ENCODE data around the gene GTF2A2. TPM values are rescaled to one million over a fixed set of nuclear protein-coding genes. Genes with fewer than 3 reads are reported as not detected.

GTF2A2 gene
- polyA plus RNA-seq, 1 donor from 2014 or later: 171 TPM

DNA sequence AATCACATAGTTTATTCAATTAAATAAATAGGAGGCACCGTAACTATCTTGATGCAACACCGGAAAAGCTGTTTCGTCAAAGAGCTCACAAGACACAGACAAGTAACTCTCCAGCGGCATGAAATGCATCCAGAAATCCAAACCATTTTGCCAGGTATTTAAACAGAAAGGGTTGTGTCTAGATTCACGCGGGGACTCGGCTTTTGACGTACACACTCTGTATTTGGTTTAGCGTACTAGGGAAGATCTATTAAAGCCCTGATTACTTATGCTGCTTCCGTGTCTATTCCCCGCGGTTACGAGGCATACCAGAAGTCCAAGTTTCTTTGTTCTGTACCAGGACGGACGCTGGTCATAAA is 31.1 kb upstream of the GTF2A2 start:
- TF ChIP-seq POLR2AphosphoS5 (IDR thresholded peaks at IDR 0.05): peak; percentile 5
- TF ChIP-seq, protein P1, sequence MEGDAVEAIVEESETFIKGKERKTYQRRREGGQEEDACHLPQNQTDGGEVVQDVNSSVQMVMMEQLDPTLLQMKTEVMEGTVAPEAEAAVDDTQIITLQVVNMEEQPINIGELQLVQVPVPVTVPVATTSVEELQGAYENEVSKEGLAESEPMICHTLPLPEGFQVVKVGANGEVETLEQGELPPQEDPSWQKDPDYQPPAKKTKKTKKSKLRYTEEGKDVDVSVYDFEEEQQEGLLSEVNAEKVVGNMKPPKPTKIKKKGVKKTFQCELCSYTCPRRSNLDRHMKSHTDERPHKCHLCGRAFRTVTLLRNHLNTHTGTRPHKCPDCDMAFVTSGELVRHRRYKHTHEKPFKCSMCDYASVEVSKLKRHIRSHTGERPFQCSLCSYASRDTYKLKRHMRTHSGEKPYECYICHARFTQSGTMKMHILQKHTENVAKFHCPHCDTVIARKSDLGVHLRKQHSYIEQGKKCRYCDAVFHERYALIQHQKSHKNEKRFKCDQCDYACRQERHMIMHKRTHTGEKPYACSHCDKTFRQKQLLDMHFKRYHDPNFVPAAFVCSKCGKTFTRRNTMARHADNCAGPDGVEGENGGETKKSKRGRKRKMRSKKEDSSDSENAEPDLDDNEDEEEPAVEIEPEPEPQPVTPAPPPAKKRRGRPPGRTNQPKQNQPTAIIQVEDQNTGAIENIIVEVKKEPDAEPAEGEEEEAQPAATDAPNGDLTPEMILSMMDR (IDR thresholded peaks at IDR 0.05; ENCODE audit: poor library complexity, severe bottlenecking): no peak
- peak overlapping the region; percentile 100 for H3K4me3 ChIP-seq (ENCODE audit: low read length)
- peak overlapping the region; percentile 97 for H3K4me2 ChIP-seq (ENCODE audit: low read length)
- no peaks in the 10 kb centered on the region for H3K9me3 ChIP-seq (ENCODE audit: low read length)
- peak overlapping the region; percentile 84 for H3K27ac ChIP-seq (ENCODE audit: low read length)
- peak overlapping the region; percentile 97 for H3K9ac ChIP-seq (ENCODE audit: low read length)
- no peaks in the 10 kb centered on the region for H3K27me3 ChIP-seq (ENCODE audit: insufficient read depth, low read depth, low read length)
- H2AFZ ChIP-seq (ENCODE audit: low read depth, low read length): peak overlapping the region; percentile 87
- no peaks in the 10 kb centered on the region for H3K9me2 ChIP-seq (ENCODE audit: insufficient read depth, low read length)
- peaks cover 52% of the 10 kb centered on the region for H3K79me2 ChIP-seq (replicated peaks; ENCODE audit: insufficient read depth, low read length)
- H4K20me1 ChIP-seq (ENCODE audit: insufficient read depth): no peaks in the 10 kb centered on the region
- peaks cover 4% of the 10 kb centered on the region for H3F3A ChIP-seq (ENCODE audit: insufficient read depth, low read length, poor library complexity, severe bottlenecking)
- H3K36me3 ChIP-seq (ENCODE audit: insufficient read depth, low read length): no peaks in the 10 kb centered on the region

DNA sequence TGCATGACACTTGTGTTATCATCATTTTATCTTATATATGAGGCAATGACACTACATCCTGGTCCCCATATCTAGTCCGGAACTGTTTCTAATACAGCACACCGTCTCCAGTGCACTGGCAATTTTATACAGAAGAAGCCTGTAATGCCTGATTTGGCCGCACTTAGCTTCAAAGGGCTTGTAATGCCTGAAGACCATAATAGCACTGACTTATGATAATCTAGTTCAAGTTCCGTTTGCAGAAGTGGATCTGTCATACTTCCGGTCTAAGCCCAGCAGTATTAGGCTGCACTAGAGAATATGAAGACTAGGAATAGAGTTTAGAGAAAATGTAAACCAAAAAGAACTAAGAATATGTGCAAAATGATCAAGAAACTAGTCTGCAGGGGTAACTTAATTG is 30.5 kb upstream of the GTF2A2 start:
- Histone ChIP-seq H3K4me3 (ENCODE audit: low read length) (peak overlapping the region; percentile 100), H3K27me3 (ENCODE audit: insufficient read depth, low read depth, low read length) (no peaks in the 10 kb centered on the region), H3K9me2 (ENCODE audit: insufficient read depth, low read length) (no peaks in the 10 kb centered on the region), H3K9me3 (ENCODE audit: low read length) (no peaks in the 10 kb centered on the region), H4K20me1 (ENCODE audit: insufficient read depth) (no peaks in the 10 kb centered on the region), H2AFZ (ENCODE audit: low read depth, low read length) (no peak overlapping the region), H3K4me2 (ENCODE audit: low read length) (peak overlapping the region; percentile 97), H3K27ac (ENCODE audit: low read length) (peak overlapping the region; percentile 84), H3F3A (ENCODE audit: insufficient read depth, low read length, poor library complexity, severe bottlenecking) (peaks cover 4% of the 10 kb centered on the region), H3K36me3 (ENCODE audit: insufficient read depth, low read length) (no peaks in the 10 kb centered on the region), H3K9ac (ENCODE audit: low read length) (peak overlapping the region; percentile 97), H3K79me2 (replicated peaks; ENCODE audit: insufficient read depth, low read length) (peaks cover 57% of the 10 kb centered on the region)
- TF ChIP-seq RAD21 (conservative IDR thresholded peaks at IDR 0.05): no peak
- no peak for TF ChIP-seq TAF1 (IDR thresholded peaks at IDR 0.05; ENCODE audit: low read depth)
- TF ChIP-seq EP300 (conservative IDR thresholded peaks at IDR 0.05; ENCODE audit: poor library complexity, severe bottlenecking): no peak

DNA sequence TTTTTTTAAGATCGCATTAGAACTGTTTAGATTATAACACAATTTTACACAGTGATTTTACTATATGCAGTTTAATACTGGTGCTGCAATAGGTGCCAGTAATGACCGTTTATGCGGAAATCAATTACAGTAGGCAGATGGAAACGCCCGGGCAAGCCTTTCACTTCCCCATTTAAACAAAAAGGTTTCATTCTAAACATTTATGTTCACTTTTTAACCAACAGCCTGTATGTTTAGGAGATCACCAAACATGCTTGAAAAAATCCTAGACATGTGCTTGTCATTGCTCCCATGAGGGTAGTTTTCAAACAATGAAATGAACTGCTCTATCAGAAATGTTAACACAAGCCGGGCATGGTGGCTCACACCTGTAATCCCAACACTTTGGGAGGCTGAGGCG is 29.1 kb upstream of the GTF2A2 start:
- Histone ChIP-seq H4K20me1 (ENCODE audit: insufficient read depth) (no peaks in the 10 kb centered on the region), H3K4me2 (ENCODE audit: low read length) (no peak overlapping the region), H3K9me3 (ENCODE audit: low read length) (no peaks in the 10 kb centered on the region), H3K36me3 (ENCODE audit: insufficient read depth, low read length) (no peaks in the 10 kb centered on the region), H2AFZ (ENCODE audit: low read depth, low read length) (no peak overlapping the region), H3K79me2 (replicated peaks; ENCODE audit: insufficient read depth, low read length) (peaks cover 59% of the 10 kb centered on the region), H3K4me3 (ENCODE audit: low read length) (no peak overlapping the region), H3K9me2 (ENCODE audit: insufficient read depth, low read length) (no peaks in the 10 kb centered on the region), H3K27ac (ENCODE audit: low read length) (no peak overlapping the region), H3F3A (ENCODE audit: insufficient read depth, low read length, poor library complexity, severe bottlenecking) (peaks cover 4% of the 10 kb centered on the region), H3K9ac (ENCODE audit: low read length) (no peak overlapping the region), H3K27me3 (ENCODE audit: insufficient read depth, low read depth, low read length) (no peaks in the 10 kb centered on the region)
- TF ChIP-seq TAF1 (IDR thresholded peaks at IDR 0.05; ENCODE audit: low read depth) (no peak), EZH2 (IDR thresholded peaks at IDR 0.05; ENCODE audit: borderline replicate concordance, insufficient read depth, low read length, poor library complexity, severe bottlenecking) (no peak), MXI1 (conservative IDR thresholded peaks at IDR 0.05; ENCODE audit: poor library complexity, severe bottlenecking) (no peak), SMC3 (conservative IDR thresholded peaks at IDR 0.05; ENCODE audit: poor library complexity) (no peak), EP300 (conservative IDR thresholded peaks at IDR 0.05; ENCODE audit: poor library complexity, severe bottlenecking) (no peak), POLR2AphosphoS5 (IDR thresholded peaks at IDR 0.05) (no peak), RAD21 (conservative IDR thresholded peaks at IDR 0.05) (no peak)
- TF ChIP-seq, protein P2, sequence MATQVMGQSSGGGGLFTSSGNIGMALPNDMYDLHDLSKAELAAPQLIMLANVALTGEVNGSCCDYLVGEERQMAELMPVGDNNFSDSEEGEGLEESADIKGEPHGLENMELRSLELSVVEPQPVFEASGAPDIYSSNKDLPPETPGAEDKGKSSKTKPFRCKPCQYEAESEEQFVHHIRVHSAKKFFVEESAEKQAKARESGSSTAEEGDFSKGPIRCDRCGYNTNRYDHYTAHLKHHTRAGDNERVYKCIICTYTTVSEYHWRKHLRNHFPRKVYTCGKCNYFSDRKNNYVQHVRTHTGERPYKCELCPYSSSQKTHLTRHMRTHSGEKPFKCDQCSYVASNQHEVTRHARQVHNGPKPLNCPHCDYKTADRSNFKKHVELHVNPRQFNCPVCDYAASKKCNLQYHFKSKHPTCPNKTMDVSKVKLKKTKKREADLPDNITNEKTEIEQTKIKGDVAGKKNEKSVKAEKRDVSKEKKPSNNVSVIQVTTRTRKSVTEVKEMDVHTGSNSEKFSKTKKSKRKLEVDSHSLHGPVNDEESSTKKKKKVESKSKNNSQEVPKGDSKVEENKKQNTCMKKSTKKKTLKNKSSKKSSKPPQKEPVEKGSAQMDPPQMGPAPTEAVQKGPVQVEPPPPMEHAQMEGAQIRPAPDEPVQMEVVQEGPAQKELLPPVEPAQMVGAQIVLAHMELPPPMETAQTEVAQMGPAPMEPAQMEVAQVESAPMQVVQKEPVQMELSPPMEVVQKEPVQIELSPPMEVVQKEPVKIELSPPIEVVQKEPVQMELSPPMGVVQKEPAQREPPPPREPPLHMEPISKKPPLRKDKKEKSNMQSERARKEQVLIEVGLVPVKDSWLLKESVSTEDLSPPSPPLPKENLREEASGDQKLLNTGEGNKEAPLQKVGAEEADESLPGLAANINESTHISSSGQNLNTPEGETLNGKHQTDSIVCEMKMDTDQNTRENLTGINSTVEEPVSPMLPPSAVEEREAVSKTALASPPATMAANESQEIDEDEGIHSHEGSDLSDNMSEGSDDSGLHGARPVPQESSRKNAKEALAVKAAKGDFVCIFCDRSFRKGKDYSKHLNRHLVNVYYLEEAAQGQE (IDR thresholded peaks at IDR 0.05; ENCODE audit: borderline replicate concordance): no peak
- TF ChIP-seq, protein P1 (IDR thresholded peaks at IDR 0.05; ENCODE audit: poor library complexity, severe bottlenecking): no peak

Measured in neural cell (in vitro differentiated cells).